SK-N-MC (cell line): ENCODE measurements around the gene UQCRC1.

ENCODE experiments used
- DNase-seq: peaks from one replicate; pipeline ENCODE4 v3.0.0-alpha.2; 2011; ENCODE audit warnings: low read depth, low spot score
- H3K27ac ChIP-seq: fragments of 200-600 bp; sonication (generic); 2 replicates; pipeline ENCODE4 v1.5.1; 2016; ENCODE audit warnings: mixed run types
- H3K36me3 ChIP-seq: fragments of 200-600 bp; sonication (generic); 2 replicates; pipeline ENCODE4 v1.6.1; 2017; ENCODE audit warnings: antibody characterized with exemption, low read length, mixed read lengths; ENCODE audit not compliant: insufficient read depth
- H3K4me3 ChIP-seq: fragments of 200-600 bp; sonication (generic); 2 replicates; pipeline ENCODE4 v1.5.1; 2016
- H3K9ac ChIP-seq: fragments of 200-600 bp; sonication (generic); 2 replicates; pipeline ENCODE4 v1.8.0; 2017; ENCODE audit warnings: mixed run types, mixed read lengths; ENCODE audit not compliant: insufficient read length
- H3K9me3 ChIP-seq: fragments of 200-600 bp; sonication (generic); 2 replicates; pipeline ENCODE4 v1.6.1; 2017; ENCODE audit warnings: low read depth, mild to moderate bottlenecking, antibody characterized with exemption, low read length, moderate library complexity, mixed read lengths
- EZH2 ChIP-seq: fragments of 200-600 bp; sonication (generic); IDR thresholded peaks from one replicate; pipeline ENCODE4 v1.6.1; 2017; ENCODE audit warnings: antibody characterized with exemption
- FOXP2 ChIP-seq: optimal IDR thresholded peaks from 2 replicates; pipeline ENCODE3; 2011; ENCODE audit warnings: mild to moderate bottlenecking, moderate library complexity; ENCODE audit not compliant: insufficient read depth; ENCODE audit errors: extremely low read length, control extremely low read depth
- POLR2AphosphoS5 ChIP-seq: IDR thresholded peaks from 2 replicates; pipeline ENCODE4 v1.6.1; 2012; ENCODE audit warnings: mild to moderate bottlenecking, low read depth, low read length, borderline replicate concordance

The UQCRC1 gene

DNA sequence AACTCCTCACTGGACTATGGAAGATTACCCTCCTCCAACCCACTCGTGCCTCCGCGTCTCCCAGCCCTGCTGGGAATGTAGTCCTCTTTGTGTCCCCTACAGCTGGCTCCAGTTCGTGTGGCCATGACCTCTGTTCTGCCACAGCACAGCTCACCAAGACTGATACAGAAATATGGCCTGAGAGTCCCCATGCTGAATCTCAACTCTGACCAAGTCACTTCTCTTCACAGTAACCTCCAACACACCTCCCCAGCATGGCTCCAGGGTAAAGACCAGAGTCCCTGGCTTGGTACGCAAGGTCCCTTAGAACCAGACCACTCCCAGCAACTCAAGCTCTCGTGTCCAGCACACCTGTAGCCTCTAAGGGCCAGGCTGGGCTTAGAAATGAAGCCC, 12.0 kb downstream of the UQCRC1 start:
- Histone ChIP-seq H3K9ac (no peak overlapping the region), H3K9me3 (no peaks in the 10 kb centered on the region), H3K36me3 (peaks cover 4% of the 10 kb centered on the region; the same call in 1 of the 2 replicates), H3K4me3 (no peak overlapping the region), H3K27ac (no peak overlapping the region)
- DNase-seq = no peak
- TF ChIP-seq POLR2AphosphoS5 (no peak), EZH2 (no peak), FOXP2 (no peak)

DNA sequence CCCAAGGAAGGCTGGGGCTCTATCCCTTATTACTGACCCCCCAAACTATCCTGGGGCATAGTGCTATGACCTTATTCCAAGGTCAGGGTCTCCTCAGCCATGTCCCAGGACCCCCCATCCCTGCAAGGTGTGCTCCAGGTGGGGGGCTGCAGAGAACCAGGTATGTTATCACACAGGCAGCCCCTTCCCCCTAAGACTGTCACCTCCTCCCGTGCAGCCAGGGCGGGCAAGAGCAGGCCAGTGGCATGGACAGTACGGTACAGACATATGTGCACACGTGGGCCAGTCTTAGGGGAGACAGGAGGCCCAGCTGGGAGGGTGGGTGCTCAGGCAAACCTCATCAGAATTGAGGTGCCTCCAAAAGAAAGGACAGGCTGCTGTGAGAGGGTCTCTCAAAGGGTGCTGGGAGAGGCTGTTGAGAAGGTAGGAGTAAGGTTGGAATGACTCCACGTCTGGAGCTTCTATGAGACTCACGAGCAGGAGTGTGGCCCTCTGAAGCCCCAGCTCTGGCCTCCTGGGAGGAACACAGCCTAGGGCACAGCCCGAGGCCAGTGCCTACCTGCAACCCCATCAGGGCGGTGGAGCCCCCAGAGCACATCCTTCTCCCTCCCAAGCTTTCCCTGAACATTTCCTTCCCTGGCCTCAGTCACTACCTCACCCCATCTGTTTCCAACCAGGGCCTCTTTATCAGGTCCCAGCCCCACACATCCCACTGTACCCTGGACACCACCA, 12.6 kb downstream of the UQCRC1 start:
- Histone ChIP-seq H3K27ac (no peak overlapping the region; the same call in 1 of the 2 replicates), H3K9ac (no peak overlapping the region), H3K4me3 (no peak overlapping the region), H3K9me3 (no peaks in the 10 kb centered on the region), H3K36me3 (peaks cover 4% of the 10 kb centered on the region; the same call in 1 of the 2 replicates)
- no peak for TF ChIP-seq FOXP2
- TF ChIP-seq POLR2AphosphoS5 = no peak
- no peak for TF ChIP-seq EZH2
- DNase-seq = no peak

DNA sequence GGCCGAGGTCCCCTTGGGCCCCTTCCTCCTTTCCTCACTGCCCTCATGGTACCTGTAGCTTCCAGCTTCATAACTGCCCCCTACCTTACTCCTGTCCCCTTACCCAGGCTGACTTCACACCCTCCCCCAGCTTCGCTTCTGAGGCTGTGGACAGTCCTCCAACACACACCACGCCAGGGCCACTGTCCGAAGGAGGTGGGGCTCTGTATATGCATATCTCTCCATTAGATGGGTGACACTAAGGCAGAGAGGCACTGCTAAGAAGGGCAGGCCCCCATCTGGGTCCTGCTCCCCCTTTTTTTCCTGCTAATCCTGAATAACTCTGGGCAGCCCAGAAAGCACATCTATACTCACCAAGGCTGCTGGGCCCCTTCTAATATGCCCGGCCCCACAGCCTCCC, 13.3 kb downstream of the UQCRC1 start:
- DNase-seq = no peak
- Histone ChIP-seq H3K9me3 (no peaks in the 10 kb centered on the region), H3K27ac (no peak overlapping the region), H3K4me3 (no peak overlapping the region), H3K9ac (no peak overlapping the region), H3K36me3 (peaks cover 2% of the 10 kb centered on the region; the same call in 1 of the 2 replicates)
- TF ChIP-seq FOXP2 (no peak), EZH2 (no peak), POLR2AphosphoS5 (no peak)

DNA sequence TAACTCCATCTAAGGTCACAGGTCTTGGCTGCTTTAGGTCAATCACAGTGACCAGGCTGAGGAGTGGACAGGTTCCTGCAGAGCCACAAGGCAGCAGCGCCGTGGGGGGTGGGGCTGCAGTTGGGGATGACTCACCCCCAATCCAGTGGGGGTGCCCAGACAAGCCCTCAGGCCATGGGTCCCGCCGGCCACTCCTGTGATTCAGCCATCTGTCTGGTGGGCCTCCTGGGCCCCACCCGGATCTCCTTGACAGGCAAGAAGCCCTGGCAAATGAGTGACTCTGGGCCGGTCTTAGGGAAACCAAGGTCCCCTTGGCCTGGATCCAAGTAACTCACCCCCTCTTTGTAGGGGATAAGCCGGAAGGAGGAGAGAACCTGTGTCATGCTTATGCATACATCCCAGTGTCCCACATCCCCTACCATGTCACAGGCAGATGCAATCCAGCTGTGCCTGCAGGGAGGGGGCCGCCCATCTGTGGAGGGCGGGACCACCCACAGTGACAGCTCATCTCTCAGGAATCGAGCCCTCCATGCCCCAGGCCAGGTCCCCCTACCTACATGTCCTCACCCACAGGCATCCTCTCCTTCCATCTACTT, 13.8 kb downstream of the UQCRC1 start:
- Histone ChIP-seq H3K4me3 (no peak overlapping the region), H3K27ac (no peak overlapping the region), H3K9me3 (no peaks in the 10 kb centered on the region), H3K36me3 (no peaks in the 10 kb centered on the region; the same call in 1 of the 2 replicates), H3K9ac (no peak overlapping the region)
- no peak; the same call in 1 of the 2 replicates for TF ChIP-seq POLR2AphosphoS5
- TF ChIP-seq FOXP2 = no peak
- TF ChIP-seq EZH2 = no peak
- DNase-seq = no peak

GRCh38 chr3:48595075-48595525, 14.3 kb downstream of the UQCRC1 start, which contains the start of gene COL7A1:
TSS of gene COL7A1 (minus strand) at chr3:48595329. CDS start at chr3:48595159, 170 bp downstream.
- H3K9ac ChIP-seq = no peak within 1 kb of the TSS
- DNase-seq = no peak

GRCh38 chr3:48594417-48595049, 14.9 kb downstream of the UQCRC1 start:
- H3K9ac ChIP-seq = no peak overlapping the region
- no peak for TF ChIP-seq FOXP2
- TF ChIP-seq EZH2 = no peak
- no peak for TF ChIP-seq POLR2AphosphoS5
- peak overlapping the region; percentile 49 for H3K4me3 ChIP-seq
- no peak for DNase-seq
- H3K27ac ChIP-seq = no peak overlapping the region
- H3K9me3 ChIP-seq = no peaks in the 10 kb centered on the region
- H3K36me3 ChIP-seq = no peaks in the 10 kb centered on the region

More at GRCh38 chr3:48595075-48595525, 14.3 kb downstream of the UQCRC1 start, which contains the start of gene COL7A1:
- H3K9me3 ChIP-seq = no peaks in the 10 kb centered on the region
- no peak for TF ChIP-seq EZH2
- TF ChIP-seq POLR2AphosphoS5 = no peak
- no peak for TF ChIP-seq FOXP2
- H3K36me3 ChIP-seq = no peaks in the 10 kb centered on the region; the same call in 1 of the 2 replicates
- no peak within 1 kb of the TSS for H3K27ac ChIP-seq
- peak within 1 kb of the TSS; percentile 49 for H3K4me3 ChIP-seq

DNA sequence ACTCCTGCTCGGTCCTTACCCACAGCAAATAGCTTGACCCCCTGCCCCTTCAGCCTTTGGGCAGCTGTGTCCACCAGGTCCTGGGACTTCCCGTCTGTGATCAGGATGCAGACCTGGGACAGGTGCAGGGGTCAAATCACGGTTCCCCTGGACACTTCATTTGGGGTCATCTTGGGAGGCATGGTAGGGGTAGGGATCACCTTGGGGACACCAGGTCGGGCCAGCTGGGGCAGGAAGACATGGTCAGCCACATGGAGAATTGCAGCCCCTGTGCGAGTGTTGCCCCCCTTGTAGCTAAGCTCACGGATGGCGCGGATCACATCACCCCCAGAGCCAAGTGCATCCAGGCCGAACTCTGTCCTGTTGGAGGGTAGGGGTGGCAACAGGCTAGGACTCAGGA, 16.1 kb downstream of the UQCRC1 start:
- TF ChIP-seq FOXP2 = no peak
- TF ChIP-seq EZH2 = no peak
- TF ChIP-seq POLR2AphosphoS5 = no peak
- Histone ChIP-seq H3K27ac (no peak overlapping the region), H3K4me3 (no peak overlapping the region), H3K36me3 (no peaks in the 10 kb centered on the region), H3K9ac (no peak overlapping the region), H3K9me3 (no peaks in the 10 kb centered on the region)
- no peak for DNase-seq

DNA sequence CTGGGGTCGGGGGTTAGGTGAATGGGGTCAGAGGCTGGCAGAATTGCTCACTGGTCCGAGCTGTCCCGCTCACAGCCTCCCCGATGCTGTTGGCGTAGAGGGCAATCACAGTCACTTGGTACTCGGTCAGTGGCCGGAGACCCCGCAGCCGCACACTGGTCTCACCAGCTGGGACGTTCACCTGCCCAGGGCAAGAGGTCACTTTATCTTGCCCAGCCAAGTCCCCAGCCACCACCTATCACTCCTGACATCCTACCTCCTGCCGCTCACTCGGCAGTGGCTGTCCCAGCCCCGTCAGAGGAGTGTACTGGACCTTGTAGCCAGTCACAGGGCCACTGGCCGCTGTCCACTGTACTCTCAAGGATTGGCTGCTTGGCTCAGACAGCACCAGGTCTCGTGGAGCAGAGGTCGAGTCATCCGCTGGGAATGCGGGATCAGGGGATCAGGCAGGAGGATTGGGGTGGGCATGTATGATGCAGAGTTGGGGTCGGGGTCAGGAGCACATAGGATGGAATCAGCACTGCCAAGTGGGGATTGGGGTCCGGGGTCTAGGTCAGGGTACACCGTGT, 16.8 kb downstream of the UQCRC1 start:
- Histone ChIP-seq H3K9me3 (no peaks in the 10 kb centered on the region), H3K4me3 (no peak overlapping the region), H3K36me3 (no peaks in the 10 kb centered on the region), H3K9ac (no peak overlapping the region), H3K27ac (no peak overlapping the region)
- TF ChIP-seq POLR2AphosphoS5 (no peak), FOXP2 (no peak), EZH2 (no peak)
- no peak for DNase-seq
